Psoas muscle (tissue), 8 donors: ENCODE data around the gene FOXK2. TPM values are rescaled to one million over a fixed set of nuclear protein-coding genes. Genes with fewer than 3 reads are reported as not detected.

Experiments used
- ATAC-seq, 4 donors: fragments of 200-7000 bp; cut with Tn5 transposase; one replicate each; pipeline ENCODE4 v1.9.1; 2020; ENCODE audit warnings: moderate library complexity in 3 of 4, mild to moderate bottlenecking in 2 of 4
- DNase-seq, 2 donors: peaks; one replicate each; pipeline ENCODE4 v3.0.0-alpha.2; 2020
- H3K27ac ChIP-seq: fragments of 200-600 bp; one replicate; pipeline ENCODE4 v1.8.0; 2022
- H3K27me3 ChIP-seq, 3 donors: fragments of 200-600 bp in 1 of 3; one replicate each; pipeline versions ENCODE4 v1.6.1 to v1.8.0; 2013 to 2022; ENCODE audit warnings: low read length in 2 of 3, mild to moderate bottlenecking in 2 of 3, moderate library complexity in 1 of 3; ENCODE audit not compliant: insufficient read depth in 3 of 3
- H3K36me3 ChIP-seq, 2 donors: fragments of 200-600 bp in 1 of 2; one replicate each; pipeline versions ENCODE4 v1.6.1 to v1.8.0; 2013 to 2022; ENCODE audit warnings: low read depth in 1 of 2, mild to moderate bottlenecking in 1 of 2, moderate library complexity in 1 of 2; ENCODE audit not compliant: insufficient read depth in 1 of 2
- H3K4me1 ChIP-seq: fragments of 200-600 bp; one replicate; pipeline ENCODE4 v1.8.0; 2022
- H3K4me3 ChIP-seq: fragments of 200-600 bp; one replicate; pipeline ENCODE4 v1.8.0; 2022; ENCODE audit warnings: mild to moderate bottlenecking
- H3K9me3 ChIP-seq: fragments of 200-600 bp; one replicate; pipeline ENCODE4 v1.8.0; 2022
- WGBS, 3 donors: extraction: QIAGEN DNeasy Blood & Tissue Kit; methylation state at CpG; one replicate each; pipeline versions ENCODE4 v1.1.6 to v1.1.7; 2013; 5-methylcytosine and 5-hydroxymethylcytosine counted together
- intact Hi-C, 2 donors: fragments of 100-400 bp; cut with DNase I; formaldehyde crosslinking; loops; one replicate each; pipeline versions ENCODE4 v1.11.0 to v1.14.2; 2022
- polyA plus RNA-seq, 3 donors: library from polyadenylated mRNA; stranded (reverse); fragments of 200-250 nt; gene quantifications; one replicate each; pipeline ENCODE4 v1.2.3, GENCODE V29; 2013
- total RNA-seq, 4 donors: library from RNA; stranded (reverse); fragmentation: NEBNext Ultra II Directional in 2 of 4; extraction: Animal tissue kit (Norgen Biotek cat#: 25700) in 2 of 4; gene quantifications; one replicate each; pipeline versions ENCODE4 v1.2.1 to v1.2.4, GENCODE V29; 2021 to 2023
- TF ChIP-seq, protein P1 (sequence below): fragments of 200-600 bp; IDR thresholded peaks from one replicate; pipeline ENCODE4 v1.8.0; 2022; ENCODE audit warnings: antibody characterized with exemption
- donor health status: healthy with polysubstance abuse.
- donor health status: DM: no; HTN: no; CAD: no; lungs with moderate emphysema.
- donor health status: Bipolar disorder and iron deficiency.
- donor health status: healthy.
- donor health status: DM: yes; HTN: yes; CAD: no.
- donor health status: DM: no; HTN: no; CAD: no.
- donor health status: DM: no; HTN: no; CAD: no.
- donor health status: DM: yes; HTN: yes; CAD: no.

Gene FOXK2
- total and polyA plus RNA-seq, 7 donors = 38.9 to 96.4 (median 63.8) TPM

DNA sequence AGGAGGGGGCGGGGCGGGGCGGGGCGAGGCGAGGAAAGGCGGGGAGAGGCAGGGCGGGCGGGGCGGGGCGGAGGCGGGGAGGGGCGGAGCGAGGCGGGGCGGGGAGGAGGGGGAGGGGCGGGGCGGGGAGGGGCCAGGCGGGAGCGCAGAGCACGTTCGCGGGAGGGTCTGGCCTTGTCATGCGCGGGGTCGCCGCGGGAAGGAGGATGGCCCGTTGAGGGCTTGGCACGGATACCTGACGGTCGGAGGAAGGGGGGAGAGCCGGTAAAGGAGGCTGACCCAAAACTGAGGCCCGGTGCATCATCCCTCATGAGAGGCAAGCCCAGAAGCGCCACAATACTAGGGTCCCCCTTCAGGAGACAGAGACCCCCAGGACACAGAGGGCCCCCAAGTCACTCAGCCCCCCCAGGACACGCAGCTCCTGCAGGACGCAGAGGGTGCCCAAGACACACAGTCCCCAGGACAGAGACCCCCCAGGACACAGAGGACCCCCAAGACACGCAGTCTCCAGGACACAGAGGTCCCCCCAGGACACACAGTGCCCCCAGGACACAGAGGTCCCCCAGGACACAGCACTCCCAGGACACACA lies 129.3 kb downstream of the FOXK2 start:
- Histone ChIP-seq H3K4me3 (peak overlapping the region; percentile 61), H3K9me3 (no peaks in the 10 kb centered on the region), H3K27ac (peak overlapping the region; percentile 63), H3K4me1 (peaks cover 16% of the 10 kb centered on the region), H3K27me3 (no peaks in the 10 kb centered on the region), H3K36me3 (peaks cover 0 to 9% of the 10 kb centered on the region in 2 donors)
- intact Hi-C loops = no loop called here
- peak; percentile 66 to 87 for DNase-seq
- TF ChIP-seq, protein P1, sequence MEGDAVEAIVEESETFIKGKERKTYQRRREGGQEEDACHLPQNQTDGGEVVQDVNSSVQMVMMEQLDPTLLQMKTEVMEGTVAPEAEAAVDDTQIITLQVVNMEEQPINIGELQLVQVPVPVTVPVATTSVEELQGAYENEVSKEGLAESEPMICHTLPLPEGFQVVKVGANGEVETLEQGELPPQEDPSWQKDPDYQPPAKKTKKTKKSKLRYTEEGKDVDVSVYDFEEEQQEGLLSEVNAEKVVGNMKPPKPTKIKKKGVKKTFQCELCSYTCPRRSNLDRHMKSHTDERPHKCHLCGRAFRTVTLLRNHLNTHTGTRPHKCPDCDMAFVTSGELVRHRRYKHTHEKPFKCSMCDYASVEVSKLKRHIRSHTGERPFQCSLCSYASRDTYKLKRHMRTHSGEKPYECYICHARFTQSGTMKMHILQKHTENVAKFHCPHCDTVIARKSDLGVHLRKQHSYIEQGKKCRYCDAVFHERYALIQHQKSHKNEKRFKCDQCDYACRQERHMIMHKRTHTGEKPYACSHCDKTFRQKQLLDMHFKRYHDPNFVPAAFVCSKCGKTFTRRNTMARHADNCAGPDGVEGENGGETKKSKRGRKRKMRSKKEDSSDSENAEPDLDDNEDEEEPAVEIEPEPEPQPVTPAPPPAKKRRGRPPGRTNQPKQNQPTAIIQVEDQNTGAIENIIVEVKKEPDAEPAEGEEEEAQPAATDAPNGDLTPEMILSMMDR = no peak
- WGBS, 3 donors = 7 to 13% (median 11%) methylated on average over 18 to 20 of the region's 37 CpGs
- ATAC-seq = peak; percentile 20 to 42 (median 36)

- ATAC-seq (no peak), DNase-seq (no peak)
- Histone ChIP-seq H3K4me1 (peaks cover 16% of the 10 kb centered on the region), H3K36me3 (peaks cover 0 to under 1% of the 10 kb centered on the region in 2 donors), H3K4me3 (no peak overlapping the region), H3K27ac (no peak overlapping the region), H3K27me3 (no peaks in the 10 kb centered on the region), H3K9me3 (no peaks in the 10 kb centered on the region)
- TF ChIP-seq, protein P1 = no peak
- intact Hi-C loops = loop anchor here in 1 of 2 donors (5.0 kb wide), 1 partner anchor 53 kb away; no protein-coding TSS in a partner anchor
- WGBS, 3 donors = 77 to 83% (median 79%) methylated on average over 22 of the region's 22 CpGs
These were observed 130.1 kb downstream of the FOXK2 start for GRCh38 chr17:82649501-82650261.

DNA sequence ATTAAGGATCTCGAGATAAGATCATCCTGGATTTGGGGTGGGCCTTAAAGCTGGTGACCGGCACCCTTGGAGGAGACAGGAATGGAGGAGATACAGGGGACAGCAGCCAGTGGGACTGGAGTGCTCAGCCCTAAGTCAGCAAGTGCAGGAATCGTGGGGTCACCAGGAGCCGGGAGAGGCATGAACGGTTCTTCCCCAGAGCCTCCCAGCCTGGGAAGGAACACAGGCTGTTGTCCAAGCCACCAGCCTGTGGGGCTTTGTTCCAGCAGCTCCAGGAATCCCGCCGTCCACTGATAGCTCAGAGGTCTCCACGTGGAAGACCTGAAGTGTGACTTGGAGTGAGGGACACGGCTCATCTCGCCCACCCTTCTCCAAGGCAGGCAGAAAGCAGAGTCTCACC lies 131.2 kb downstream of the FOXK2 start:
- ATAC-seq (no peak), DNase-seq (no peak)
- no peak overlapping the region for H3K27ac ChIP-seq
- no peak overlapping the region for H3K4me3 ChIP-seq
- peaks cover 0 to 7% of the 10 kb centered on the region in 2 donors for H3K36me3 ChIP-seq
- no peaks in the 10 kb centered on the region for H3K27me3 ChIP-seq
- TF ChIP-seq, protein P1 = no peak
- intact Hi-C loops = loop anchor here in 1 of 2 donors (5.0 kb wide), 1 partner anchor 52 kb away; no protein-coding TSS in a partner anchor
- 56 to 71% (median 56%) methylated on average over 10 of the region's 10 CpGs for whole genome bisulfite sequencing, 3 donors
- H3K9me3 ChIP-seq = no peaks in the 10 kb centered on the region
- peaks cover 11% of the 10 kb centered on the region for H3K4me1 ChIP-seq

- H3K27me3 ChIP-seq = no peaks in the 10 kb centered on the region
- no peaks in the 10 kb centered on the region for H3K4me1 ChIP-seq
- TF ChIP-seq, protein P1 = no peak
- intact Hi-C loops = loop anchor here in 1 of 2 donors (5.0 kb wide), 1 partner anchor 48 kb away; no protein-coding TSS in a partner anchor
- no peaks in the 10 kb centered on the region for H3K9me3 ChIP-seq
- peaks cover 0 to 33% of the 10 kb centered on the region in 2 donors for H3K36me3 ChIP-seq
- no peak overlapping the region for H3K27ac ChIP-seq
- H3K4me3 ChIP-seq = no peak overlapping the region
- DNase-seq (peak in 1 of 2 donors; percentile 47), ATAC-seq (no peak)
- 76 to 80% (median 79%) methylated on average over 29 to 30 of the region's 30 CpGs for WGBS, 3 donors
These were observed 134.4 kb downstream of the FOXK2 start for GRCh38 chr17:82653651-82654528.

Other genes starting within 250 kb of the FOXK2 start
- gene CSNK1D, start 246.0 kb upstream of the FOXK2 start, total RNA-seq = 100 to 1,000 TPM in 3 of 4 donors, 10 to 100 TPM in 1; 73.5 to 139 (median 116) TPM
- gene CSNK1D, start 246.0 kb upstream of the FOXK2 start, polyA plus RNA-seq = 100 to 1,000 TPM in 1 of 3 donors, 10 to 100 TPM in 2; 74.3 to 124 (median 92.7) TPM
- under 1 TPM in 3 of 4 donors, not detected in 1; 0.18 to 0.81 (median 0.71) TPM for gene CD7, start 202.1 kb upstream of the FOXK2 start, total RNA-seq
- gene CD7, start 202.1 kb upstream of the FOXK2 start, polyA plus RNA-seq = under 1 TPM; 0.13 to 0.19 (median 0.16) TPM
- 1 to 10 TPM; 1.2 to 2.3 (median 1.7) TPM for gene SECTM1, start 186.0 kb upstream of the FOXK2 start, total RNA-seq
- 1 to 10 TPM in 2 of 3 donors, under 1 TPM in 1; 0.70 to 1.2 (median 1.0) TPM for gene SECTM1, start 186.0 kb upstream of the FOXK2 start, polyA plus RNA-seq
- gene TEX19, start 160.5 kb upstream of the FOXK2 start, total RNA-seq = under 1 TPM in 2 of 4 donors, not detected in 2; 0.17 to 0.24 TPM
- gene TEX19, start 160.5 kb upstream of the FOXK2 start, polyA plus RNA-seq = under 1 TPM; 0.07 to 0.35 (median 0.13) TPM
- 1 to 10 TPM in 2 of 4 donors, under 1 TPM in 1, not detected in 1; 0.15 to 3.8 (median 1.3) TPM for gene UTS2R, start 148.0 kb upstream of the FOXK2 start, total RNA-seq
- gene UTS2R, start 148.0 kb upstream of the FOXK2 start, polyA plus RNA-seq = under 1 TPM in 1 of 3 donors, not detected in 2; 0.10 TPM
- gene HEXD, start 101.4 kb upstream of the FOXK2 start, total RNA-seq = 10 to 100 TPM; 17.4 to 27.4 (median 23.7) TPM
- gene HEXD, start 101.4 kb upstream of the FOXK2 start, polyA plus RNA-seq = 10 to 100 TPM; 19.5 to 29.8 (median 20.9) TPM
- 10 to 100 TPM; 21.2 to 29.3 (median 27.1) TPM for gene OGFOD3, start 101.1 kb upstream of the FOXK2 start, total RNA-seq
- gene OGFOD3, start 101.1 kb upstream of the FOXK2 start, polyA plus RNA-seq = 10 to 100 TPM; 15.5 to 30.4 (median 24.5) TPM
- gene CYBC1, start 69.0 kb upstream of the FOXK2 start, total RNA-seq = 10 to 100 TPM; 14.5 to 21.4 (median 17.4) TPM
- gene CYBC1, start 69.0 kb upstream of the FOXK2 start, polyA plus RNA-seq = 10 to 100 TPM; 14.4 to 31.6 (median 24.8) TPM
- gene NARF, start 61.0 kb upstream of the FOXK2 start, total RNA-seq = 10 to 100 TPM; 32.8 to 56.1 (median 46.0) TPM
- gene NARF, start 61.0 kb upstream of the FOXK2 start, polyA plus RNA-seq = 100 to 1,000 TPM in 1 of 3 donors, 10 to 100 TPM in 2; 37.0 to 129 (median 39.2) TPM
- gene WDR45B, start 128.7 kb downstream of the FOXK2 start, total RNA-seq = 10 to 100 TPM; 25.1 to 35.7 (median 30.9) TPM
- 10 to 100 TPM; 21.4 to 62.7 (median 43.5) TPM for gene WDR45B, start 128.7 kb downstream of the FOXK2 start, polyA plus RNA-seq
- 10 to 100 TPM; 12.6 to 42.9 (median 30.4) TPM for gene RAB40B, start 179.0 kb downstream of the FOXK2 start, total RNA-seq
- 10 to 100 TPM in 2 of 3 donors, 1 to 10 TPM in 1; 3.9 to 19.4 (median 12.6) TPM for gene RAB40B, start 179.0 kb downstream of the FOXK2 start, polyA plus RNA-seq
- gene FN3KRP, start 197.0 kb downstream of the FOXK2 start, total RNA-seq = 10 to 100 TPM in 2 of 4 donors, 1 to 10 TPM in 2; 7.9 to 12.7 (median 9.9) TPM
- gene FN3KRP, start 197.0 kb downstream of the FOXK2 start, polyA plus RNA-seq = 10 to 100 TPM in 2 of 3 donors, 1 to 10 TPM in 1; 5.0 to 15.7 (median 10.6) TPM
- 10 to 100 TPM in 3 of 4 donors, 1 to 10 TPM in 1; 5.9 to 22.3 (median 18.1) TPM for gene FN3K, start 215.9 kb downstream of the FOXK2 start, total RNA-seq
- 10 to 100 TPM in 1 of 3 donors, 1 to 10 TPM in 2; 6.1 to 10.1 (median 8.1) TPM for gene FN3K, start 215.9 kb downstream of the FOXK2 start, polyA plus RNA-seq
- gene TBCD, start 232.3 kb downstream of the FOXK2 start, total RNA-seq = 10 to 100 TPM; 34.7 to 46.1 (median 40.3) TPM
- gene TBCD, start 232.3 kb downstream of the FOXK2 start, polyA plus RNA-seq = 10 to 100 TPM; 28.2 to 65.0 (median 31.4) TPM